ENCODE data around the gene KRTAP20-2. TPM values are rescaled to one million over a fixed set of nuclear protein-coding genes. Genes with fewer than 3 reads are reported as not detected.

Gene KRTAP20-2
- not detected in 2 replicates for polyA plus RNA-seq (2013)

- Histone ChIP-seq H3K79me1 (ENCODE audit: low read length) (no peaks in the 10 kb centered on the region), H3K23ac (ENCODE audit: low read length) (no peak within 1 kb of the TSS)
Measured at GRCh38 chr21:30634906-30635305, at the start of gene KRTAP20-2. Gene KRTAP20-2, plus strand, starts transcription at chr21:30635206. Its CDS starts 58 bp downstream, at chr21:30635264.

DNA sequence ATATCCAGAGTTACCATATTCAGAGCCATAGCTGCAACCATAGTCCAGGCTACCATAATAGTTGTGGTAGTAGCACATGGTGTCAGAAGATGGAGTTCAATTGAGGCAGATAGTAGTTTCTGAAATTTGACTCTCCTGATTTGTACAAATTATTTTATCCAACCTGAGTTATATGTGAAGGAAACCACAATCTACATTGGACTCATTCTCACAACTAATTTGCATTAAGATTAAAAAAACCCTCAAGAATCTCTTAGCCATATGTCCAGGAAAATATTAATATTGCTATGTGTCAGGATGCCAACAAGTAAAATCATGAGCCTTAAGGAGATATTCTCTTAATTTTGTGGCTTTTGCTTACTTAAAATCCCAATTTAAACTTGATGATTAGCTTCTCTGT, 44.7 kb upstream of the KRTAP20-2 start, which contains the start of gene KRTAP22-2:
Gene KRTAP22-2, minus strand, starts transcription at position 101 of the 400 bp plus-strand sequence.
- Histone ChIP-seq H2BK5ac (ENCODE audit: low read depth, low read length, poor library complexity) (no peak within 1 kb of the TSS), H3K4me3 (ENCODE audit: low read depth, low read length) (no peak within 1 kb of the TSS), H3K27ac (ENCODE audit: low read depth, low read length) (no peak within 1 kb of the TSS), H3K4me2 (ENCODE audit: low read length) (no peak within 1 kb of the TSS), H4K91ac (ENCODE audit: low read depth, low read length) (no peak within 1 kb of the TSS), H3K9ac (ENCODE audit: low read length) (no peak within 1 kb of the TSS), H2BK12ac (ENCODE audit: low read length) (no peak within 1 kb of the TSS), H2AFZ (ENCODE audit: insufficient read depth, low read length, poor library complexity) (no peak within 1 kb of the TSS), H4K8ac (ENCODE audit: low read depth, low read length) (no peak within 1 kb of the TSS), H3K23ac (ENCODE audit: low read length) (no peak within 1 kb of the TSS), H3K79me2 (ENCODE audit: control insufficient read depth, insufficient read depth, low read length, poor library complexity) (no peaks in the 10 kb centered on the region), H3K4me1 (ENCODE audit: control insufficient read depth in 1 of 2, insufficient read depth in 2 of 2, low read length in 2 of 2) (no peaks in the 10 kb centered on the region), H3K4ac (ENCODE audit: low read depth, low read length) (no peak within 1 kb of the TSS), H3K27me3 (ENCODE audit: insufficient read depth, low read length) (no peaks in the 10 kb centered on the region), H2AK5ac (ENCODE audit: low read length) (no peak within 1 kb of the TSS), H3K36me3 (ENCODE audit: control insufficient read depth in 1 of 2, insufficient read depth in 2 of 2, low read length in 2 of 2) (no peaks in the 10 kb centered on the region), H2BK120ac (ENCODE audit: insufficient read depth, low read length, poor library complexity) (no peak within 1 kb of the TSS), H3K18ac (ENCODE audit: low read length) (no peak within 1 kb of the TSS), H3K79me1 (ENCODE audit: low read length) (no peaks in the 10 kb centered on the region), H3K9me3 (ENCODE audit: insufficient read depth, low read depth, low read length) (no peaks in the 10 kb centered on the region), H3K14ac (ENCODE audit: low read length) (no peak within 1 kb of the TSS), H4K12ac (ENCODE audit: low read depth, low read length) (no peak within 1 kb of the TSS)
- no peak for DNase-seq

More at GRCh38 chr21:30634906-30635305, at the start of gene KRTAP20-2:
- H3K9me3 ChIP-seq (ENCODE audit: insufficient read depth, low read depth, low read length), result no peaks in the 10 kb centered on the region
- H3K14ac ChIP-seq (ENCODE audit: low read length), result no peak within 1 kb of the TSS
- H3K4me3 ChIP-seq (ENCODE audit: low read depth, low read length), result no peak within 1 kb of the TSS
- no CpG with 5 or more reads among the region's 1 CpG for WGBS (ENCODE audit: extremely low coverage, insufficient coverage, insufficient read length)
- no peaks in the 10 kb centered on the region for H3K27me3 ChIP-seq (ENCODE audit: insufficient read depth, low read length)
- H2BK120ac ChIP-seq (ENCODE audit: insufficient read depth, low read length, poor library complexity), result no peak within 1 kb of the TSS
- H2AFZ ChIP-seq (ENCODE audit: insufficient read depth, low read length, poor library complexity), result no peak within 1 kb of the TSS
- no peak within 1 kb of the TSS for H2BK5ac ChIP-seq (ENCODE audit: low read depth, low read length, poor library complexity)
- H3K27ac ChIP-seq (ENCODE audit: low read depth, low read length), result no peak within 1 kb of the TSS
- H3K4me2 ChIP-seq (ENCODE audit: low read length), result no peak within 1 kb of the TSS
- no peaks in the 10 kb centered on the region for H3K36me3 ChIP-seq (ENCODE audit: control insufficient read depth in 1 of 2, insufficient read depth in 2 of 2, low read length in 2 of 2)
- no peak within 1 kb of the TSS for H3K9ac ChIP-seq (ENCODE audit: low read length)
- no peak within 1 kb of the TSS for H4K91ac ChIP-seq (ENCODE audit: low read depth, low read length)
- H2BK12ac ChIP-seq (ENCODE audit: low read length), result no peak within 1 kb of the TSS
- no peaks in the 10 kb centered on the region for H3K79me2 ChIP-seq (ENCODE audit: control insufficient read depth, insufficient read depth, low read length, poor library complexity)
- no peak for DNase-seq
- H2AK5ac ChIP-seq (ENCODE audit: low read length), result no peak within 1 kb of the TSS
- no peak within 1 kb of the TSS for H3K4ac ChIP-seq (ENCODE audit: low read depth, low read length)
- no peak within 1 kb of the TSS for H4K12ac ChIP-seq (ENCODE audit: low read depth, low read length)
- H3K4me1 ChIP-seq (ENCODE audit: control insufficient read depth in 1 of 2, insufficient read depth in 2 of 2, low read length in 2 of 2), result no peaks in the 10 kb centered on the region
- no peak within 1 kb of the TSS for H3K18ac ChIP-seq (ENCODE audit: low read length)
- H4K8ac ChIP-seq (ENCODE audit: low read depth, low read length), result no peak within 1 kb of the TSS

DNA sequence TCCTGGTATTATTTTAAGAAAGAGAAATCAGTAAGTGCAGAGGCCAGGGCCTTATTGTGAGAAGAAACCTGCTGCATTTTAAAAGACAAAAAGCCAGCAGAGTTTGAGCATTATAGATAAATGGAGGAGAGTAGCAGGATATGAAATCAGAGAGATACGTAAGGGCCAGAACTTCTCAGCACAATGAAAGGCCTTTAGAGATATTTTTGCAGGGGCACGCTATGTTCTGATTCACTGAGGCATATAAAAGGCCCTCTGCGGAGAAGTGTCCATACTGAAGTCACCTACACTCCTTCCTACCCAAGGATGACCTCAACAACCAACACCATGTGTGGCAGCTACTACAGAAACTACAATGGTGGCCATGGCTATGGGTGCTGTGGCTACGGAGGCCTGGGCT, 42.9 kb upstream of the KRTAP20-2 start, which contains the start of gene KRTAP6-3:
Gene KRTAP6-3, plus strand, starts transcription at position 301 of the 400 bp plus-strand sequence. Its CDS starts 6 bp downstream, at position 307.
- WGBS (ENCODE audit: extremely low coverage, insufficient coverage, insufficient read length), result no CpG with 5 or more reads among the region's 4 CpGs
- no peaks in the 10 kb centered on the region for H3K79me1 ChIP-seq (ENCODE audit: low read length)
- H3K18ac ChIP-seq (ENCODE audit: low read length), result no peak within 1 kb of the TSS
- no peak within 1 kb of the TSS for H2AK5ac ChIP-seq (ENCODE audit: low read length)
- H3K4me1 ChIP-seq (ENCODE audit: control insufficient read depth in 1 of 2, insufficient read depth in 2 of 2, low read length in 2 of 2), result no peaks in the 10 kb centered on the region
- no peak within 1 kb of the TSS for H3K4me2 ChIP-seq (ENCODE audit: low read length)
- no peak within 1 kb of the TSS for H3K4me3 ChIP-seq (ENCODE audit: low read depth, low read length)
- H2AFZ ChIP-seq (ENCODE audit: insufficient read depth, low read length, poor library complexity), result no peak within 1 kb of the TSS
- H2BK12ac ChIP-seq (ENCODE audit: low read length), result no peak within 1 kb of the TSS
- H3K79me2 ChIP-seq (ENCODE audit: control insufficient read depth, insufficient read depth, low read length, poor library complexity), result no peaks in the 10 kb centered on the region
- no peak for DNase-seq
- H4K8ac ChIP-seq (ENCODE audit: low read depth, low read length), result no peak within 1 kb of the TSS
- H3K36me3 ChIP-seq (ENCODE audit: control insufficient read depth in 1 of 2, insufficient read depth in 2 of 2, low read length in 2 of 2), result no peaks in the 10 kb centered on the region
- no peak within 1 kb of the TSS for H4K91ac ChIP-seq (ENCODE audit: low read depth, low read length)
- no peak within 1 kb of the TSS for H3K27ac ChIP-seq (ENCODE audit: low read depth, low read length)
- H3K9me3 ChIP-seq (ENCODE audit: insufficient read depth, low read depth, low read length), result no peaks in the 10 kb centered on the region
- H3K27me3 ChIP-seq (ENCODE audit: insufficient read depth, low read length), result no peaks in the 10 kb centered on the region
- H3K4ac ChIP-seq (ENCODE audit: low read depth, low read length), result no peak within 1 kb of the TSS
- H2BK5ac ChIP-seq (ENCODE audit: low read depth, low read length, poor library complexity), result no peak within 1 kb of the TSS
- H4K12ac ChIP-seq (ENCODE audit: low read depth, low read length), result no peak within 1 kb of the TSS
- H3K9ac ChIP-seq (ENCODE audit: low read length), result no peak within 1 kb of the TSS
- H3K23ac ChIP-seq (ENCODE audit: low read length), result no peak within 1 kb of the TSS
- no peak within 1 kb of the TSS for H2BK120ac ChIP-seq (ENCODE audit: insufficient read depth, low read length, poor library complexity)
- no peak within 1 kb of the TSS for H3K14ac ChIP-seq (ENCODE audit: low read length)

DNA sequence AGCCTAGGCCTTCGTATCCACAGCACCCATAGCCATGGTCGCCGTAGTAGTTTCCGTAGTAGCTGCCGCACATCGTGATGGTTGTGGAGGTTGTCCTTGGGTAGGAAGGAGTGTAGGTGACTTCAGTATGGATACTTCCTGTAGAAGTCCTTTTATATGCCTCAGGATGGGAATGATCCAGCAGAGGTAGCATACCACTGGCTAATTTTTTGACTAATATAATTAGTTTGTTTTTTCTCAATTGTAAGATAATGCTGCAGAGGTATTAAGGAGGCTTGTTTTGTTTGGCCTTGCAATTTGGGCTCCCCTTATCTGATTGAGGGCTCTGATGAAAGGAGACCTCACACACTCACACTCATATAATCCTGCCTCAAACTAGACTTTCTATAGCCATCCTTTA, 36.2 kb upstream of the KRTAP20-2 start, which contains the start of gene KRTAP6-2:
Gene KRTAP6-2, minus strand, starts transcription at position 101 of the 400 bp plus-strand sequence. Its CDS starts 28 bp downstream, at position 73.
- Histone ChIP-seq H3K4ac (ENCODE audit: low read depth, low read length) (no peak within 1 kb of the TSS), H2AK5ac (ENCODE audit: low read length) (no peak within 1 kb of the TSS), H3K18ac (ENCODE audit: low read length) (no peak within 1 kb of the TSS), H3K4me2 (ENCODE audit: low read length) (no peak within 1 kb of the TSS), H2BK120ac (ENCODE audit: insufficient read depth, low read length, poor library complexity) (no peak within 1 kb of the TSS), H3K23ac (ENCODE audit: low read length) (no peak within 1 kb of the TSS), H3K9ac (ENCODE audit: low read length) (no peak within 1 kb of the TSS), H3K9me3 (ENCODE audit: insufficient read depth, low read depth, low read length) (no peaks in the 10 kb centered on the region), H2BK5ac (ENCODE audit: low read depth, low read length, poor library complexity) (no peak within 1 kb of the TSS), H3K36me3 (ENCODE audit: control insufficient read depth in 1 of 2, insufficient read depth in 2 of 2, low read length in 2 of 2) (no peaks in the 10 kb centered on the region), H4K8ac (ENCODE audit: low read depth, low read length) (no peak within 1 kb of the TSS), H4K91ac (ENCODE audit: low read depth, low read length) (no peak within 1 kb of the TSS), H3K14ac (ENCODE audit: low read length) (no peak within 1 kb of the TSS), H3K27ac (ENCODE audit: low read depth, low read length) (no peak within 1 kb of the TSS), H4K12ac (ENCODE audit: low read depth, low read length) (no peak within 1 kb of the TSS), H3K27me3 (ENCODE audit: insufficient read depth, low read length) (no peaks in the 10 kb centered on the region), H3K79me1 (ENCODE audit: low read length) (no peaks in the 10 kb centered on the region), H2AFZ (ENCODE audit: insufficient read depth, low read length, poor library complexity) (no peak within 1 kb of the TSS), H3K4me1 (ENCODE audit: control insufficient read depth in 1 of 2, insufficient read depth in 2 of 2, low read length in 2 of 2) (no peaks in the 10 kb centered on the region), H3K4me3 (ENCODE audit: low read depth, low read length) (no peak within 1 kb of the TSS), H2BK12ac (ENCODE audit: low read length) (no peak within 1 kb of the TSS), H3K79me2 (ENCODE audit: control insufficient read depth, insufficient read depth, low read length, poor library complexity) (no peaks in the 10 kb centered on the region)
- no peak for DNase-seq
- WGBS (ENCODE audit: extremely low coverage, insufficient coverage, insufficient read length), result no CpG with 5 or more reads among the region's 6 CpGs
